GM18870 (cell line): ENCODE measurements around the gene CPSF4.
"Not testable (repeated sequence)": the region's sequence is repeated elsewhere in the genome, so short reads cannot be mapped to it uniquely, and the experiment has no call there.

Experiments used
- ATAC-seq: cut with Tn5 transposase; IDR thresholded peaks from one replicate; pipeline ENCODE4 v1.9.1; 2021; ENCODE audit warnings: moderate library complexity; ENCODE audit not compliant: unreplicated experiment

Gene CPSF4

GRCh38 chr7:99407872-99408378 is 30.8 kb upstream of the CPSF4 start:
- ATAC-seq: peak; percentile 18

- ATAC-seq: peak; percentile 83
Observed at GRCh38 chr7:99408379-99409191, 30.2 kb upstream of the CPSF4 start, which contains the start of the genes BUD31 and PDAP1. BUD31 (plus strand) TSS chr7:99408969; CDS start chr7:99411093, 2,124 bp downstream. PDAP1 (minus strand) TSS chr7:99408597; CDS start chr7:99408548, 49 bp downstream.

GRCh38 chr7:99409192-99409572 is 29.6 kb upstream of the CPSF4 start:
- no peak for ATAC-seq

GRCh38 chr7:99409806-99410205 is 28.9 kb upstream of the CPSF4 start:
- no peak for ATAC-seq

- no peak for ATAC-seq
Observed at GRCh38 chr7:99410635-99411034, 28.1 kb upstream of the CPSF4 start.

GRCh38 chr7:99415513-99416127 is 23.1 kb upstream of the CPSF4 start:
- not testable (repeated sequence) for ATAC-seq

GRCh38 chr7:99418260-99418659 is 20.5 kb upstream of the CPSF4 start:
- ATAC-seq: no peak

- no peak for ATAC-seq
Observed at GRCh38 chr7:99419323-99420021, 19.3 kb upstream of the CPSF4 start.

GRCh38 chr7:99420213-99420612 is 18.5 kb upstream of the CPSF4 start:
- ATAC-seq: no peak

GRCh38 chr7:99420986-99421385 is 17.8 kb upstream of the CPSF4 start:
- no peak for ATAC-seq

GRCh38 chr7:99422186-99422585 is 16.6 kb upstream of the CPSF4 start:
- no peak for ATAC-seq

GRCh38 chr7:99422625-99423024 is 16.1 kb upstream of the CPSF4 start:
- ATAC-seq: no peak

- ATAC-seq: no peak
Observed at GRCh38 chr7:99424932-99425730, 13.6 kb upstream of the CPSF4 start.

GRCh38 chr7:99428972-99429566 is 9.7 kb upstream of the CPSF4 start:
- no peak for ATAC-seq

GRCh38 chr7:99429756-99430155 is 9.0 kb upstream of the CPSF4 start:
- ATAC-seq: no peak

GRCh38 chr7:99431756-99432540 is 6.8 kb upstream of the CPSF4 start:
- not testable (repeated sequence) for ATAC-seq

- no peak for ATAC-seq
Observed at GRCh38 chr7:99433158-99433557, 5.6 kb upstream of the CPSF4 start.

GRCh38 chr7:99437946-99438572 is 684 bp upstream of the CPSF4 start:
- no peak for ATAC-seq

GRCh38 chr7:99440195-99440594 is 1.5 kb downstream of the CPSF4 start:
- no peak for ATAC-seq
